Amniotic stem cell (primary cell): Measurements from ENCODE around the gene TSPAN4.

Experiments
- DNase-seq: peaks from one replicate; lab custom pipeline; 2025; lab: John Stamatoyannopoulos, UW

TSPAN4 gene

DNA sequence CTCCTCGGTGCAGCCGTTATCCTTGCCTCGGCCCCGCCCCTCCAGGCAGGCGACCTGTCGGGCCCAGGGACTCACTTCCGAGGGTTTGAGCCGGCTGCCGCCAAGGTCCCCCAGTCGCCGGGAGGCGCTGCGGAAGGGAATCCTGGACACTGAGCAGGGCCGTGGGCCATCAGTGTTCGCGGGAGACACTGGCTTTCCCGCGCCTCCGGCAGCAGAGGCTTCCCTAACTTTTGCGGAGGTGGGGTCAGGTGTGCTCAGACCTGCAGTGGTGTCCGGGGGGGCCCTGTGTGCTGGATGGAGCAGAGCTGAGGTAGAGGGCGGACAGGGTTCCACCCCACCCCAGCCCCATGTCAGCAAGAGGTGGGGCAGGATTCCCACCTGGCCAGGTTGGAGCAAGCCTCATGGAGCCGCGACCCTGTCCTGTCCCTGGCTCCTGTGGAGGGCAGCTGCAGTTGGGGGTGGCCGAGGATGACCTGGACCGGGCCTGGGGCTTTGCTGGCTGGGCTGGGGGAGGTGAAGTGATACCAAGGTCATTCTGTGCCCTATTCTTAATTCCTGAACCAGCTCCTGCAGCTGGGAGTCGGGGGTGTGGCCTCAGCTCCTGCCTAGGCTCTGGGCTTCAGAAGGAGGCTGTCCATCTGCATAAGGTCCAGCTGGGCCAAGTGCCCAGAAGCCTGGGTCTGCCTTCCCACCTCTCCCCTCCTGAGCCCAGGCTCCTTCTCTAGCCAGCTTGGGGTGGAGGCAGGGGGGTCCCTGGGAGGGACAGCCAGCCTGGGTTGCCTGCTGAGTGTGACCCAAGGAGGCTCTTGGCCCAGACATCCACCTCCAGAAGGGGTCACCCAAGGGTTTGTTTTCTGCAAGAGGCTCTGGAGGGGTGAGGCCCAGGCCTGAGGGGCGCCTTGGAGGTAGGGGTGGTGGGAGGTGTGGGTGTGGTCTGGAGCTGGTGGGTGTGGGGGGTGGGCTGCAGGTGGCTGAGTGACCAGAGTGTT, 8.4 kb downstream of the TSPAN4 start:
- DNase-seq: no peak

DNA sequence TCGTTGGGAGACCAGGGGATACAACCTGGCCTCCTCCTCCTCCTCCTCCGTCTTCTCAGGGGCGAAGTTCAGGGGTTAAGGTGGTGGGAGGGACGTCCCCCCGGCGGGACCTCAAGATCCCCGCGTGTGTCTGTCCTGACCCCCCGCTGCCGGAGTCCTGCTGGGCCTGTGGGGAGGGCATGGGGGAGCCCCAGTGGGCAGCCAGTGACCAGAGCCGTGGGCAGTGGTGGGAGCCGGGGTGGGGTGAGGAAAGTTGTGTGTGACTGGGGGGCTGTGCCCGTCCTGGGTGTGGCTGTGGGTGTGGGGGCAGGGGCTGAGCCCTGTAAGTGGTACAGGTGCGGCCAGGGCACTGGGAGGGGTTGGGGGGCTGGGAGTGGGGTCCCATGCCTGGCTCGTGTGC, 10.1 kb downstream of the TSPAN4 start:
- DNase-seq: no peak

DNA sequence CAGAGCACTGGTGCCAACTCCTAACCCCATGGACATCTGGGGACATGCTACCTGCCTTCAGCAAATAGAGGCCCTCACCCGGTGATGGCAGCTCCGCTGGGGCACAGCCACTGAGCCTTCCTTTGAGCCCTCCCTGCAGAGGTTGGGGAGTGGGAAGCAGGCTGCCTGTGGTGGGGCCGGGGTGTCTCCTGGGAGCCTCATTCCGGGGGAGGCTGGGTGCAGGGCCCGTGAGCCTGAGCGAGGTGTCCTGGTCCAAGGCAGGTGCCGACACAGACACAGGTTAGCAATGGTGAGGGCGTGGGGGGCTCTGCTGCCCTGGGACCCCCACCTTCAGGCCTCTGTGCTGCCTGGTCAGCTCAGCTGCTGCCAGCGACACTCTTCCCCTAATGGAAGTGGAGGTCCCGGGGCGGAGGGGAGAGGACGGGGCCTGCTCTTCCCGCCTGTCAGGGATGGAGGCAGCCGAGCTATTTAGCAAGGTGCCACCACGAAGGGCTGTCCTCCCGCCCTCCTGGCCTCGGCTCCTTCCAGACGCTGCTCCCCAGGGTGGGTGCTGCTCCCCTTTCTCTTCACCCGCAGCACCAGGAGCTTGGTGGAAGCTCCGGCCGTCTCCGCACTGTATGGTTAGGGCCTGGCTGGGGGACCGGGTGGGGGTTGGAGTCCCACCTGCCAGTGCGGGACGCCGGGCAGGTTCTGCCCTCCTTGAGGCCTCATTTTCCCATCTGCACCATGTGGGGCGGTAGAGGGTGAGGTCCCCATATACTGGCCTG, 11.2 kb downstream of the TSPAN4 start:
- no peak for DNase-seq

DNA sequence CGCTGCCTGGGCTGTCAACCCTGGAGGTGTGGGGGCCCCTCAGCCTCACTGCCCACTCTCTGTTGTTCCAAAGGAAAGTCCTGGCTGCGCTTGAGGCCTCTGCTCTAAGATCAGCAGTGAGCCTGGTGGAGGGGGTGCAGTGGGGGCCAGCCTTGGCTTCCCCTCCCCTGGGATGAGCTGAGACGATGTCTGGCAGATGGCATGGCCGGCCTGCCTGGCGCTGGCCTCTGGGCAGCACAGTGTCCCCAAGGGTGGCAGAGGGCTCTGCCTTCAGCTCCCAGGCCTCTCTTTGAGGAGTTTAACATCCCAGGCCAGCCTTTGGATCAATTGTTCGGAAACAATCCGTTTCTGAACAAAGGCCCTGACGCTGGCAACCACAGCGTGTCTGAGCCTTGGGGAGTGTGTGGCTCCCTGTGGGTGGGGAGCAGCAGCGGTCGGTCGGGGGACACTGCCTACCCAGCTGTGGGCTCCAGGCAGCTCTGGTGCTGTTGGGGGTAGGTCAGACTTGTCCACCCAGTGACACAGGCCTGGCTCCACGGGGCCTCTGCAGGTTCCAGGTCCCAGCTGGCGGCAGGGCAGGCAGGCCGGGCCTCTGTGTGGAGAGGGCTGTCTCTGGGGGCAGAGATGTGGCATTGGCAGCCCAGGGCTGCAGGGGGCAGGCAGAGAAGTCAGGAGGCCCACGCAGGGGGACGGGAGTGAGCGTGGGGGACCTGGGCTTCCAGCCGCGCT, 12.1 kb downstream of the TSPAN4 start:
- DNase-seq: no peak

DNA sequence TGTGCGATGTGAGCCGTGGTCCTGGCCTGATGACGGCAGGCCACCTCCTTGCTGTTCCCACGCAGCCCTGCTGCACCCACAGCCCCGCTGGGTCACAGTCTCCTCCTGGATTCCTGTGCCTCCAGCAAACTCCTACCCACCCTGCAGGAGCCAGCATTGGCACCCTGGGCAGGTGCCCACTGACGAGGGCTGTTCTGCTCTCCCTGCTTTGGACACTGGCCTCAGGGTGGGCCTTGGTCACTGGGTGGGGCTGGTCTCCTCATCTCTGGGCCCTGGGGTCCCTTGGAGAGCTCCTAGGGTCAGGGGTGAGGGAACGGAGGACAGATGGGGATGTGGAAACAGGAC, 12.7 kb downstream of the TSPAN4 start:
- DNase-seq: no peak

DNA sequence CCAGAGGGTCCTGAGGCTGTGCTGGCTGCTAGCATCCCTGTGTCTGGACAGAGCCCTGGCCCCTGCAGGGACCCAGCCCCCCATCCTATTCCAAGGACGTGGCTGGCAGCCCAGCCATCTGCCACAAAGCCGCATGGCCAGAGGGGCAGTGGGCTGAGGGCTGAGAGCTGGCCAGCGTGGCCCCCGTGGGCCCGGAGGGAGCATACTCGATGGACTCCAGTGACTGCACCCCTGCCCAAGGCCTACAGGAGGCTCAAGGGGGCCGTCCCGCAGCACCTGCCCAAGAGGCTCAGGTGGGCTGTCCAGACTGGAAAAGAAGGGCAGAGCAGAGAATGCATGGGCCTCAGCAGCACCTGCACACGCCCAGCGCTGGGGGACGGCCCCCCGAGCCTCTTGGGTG, 13.1 kb downstream of the TSPAN4 start:
- no peak for DNase-seq

DNA sequence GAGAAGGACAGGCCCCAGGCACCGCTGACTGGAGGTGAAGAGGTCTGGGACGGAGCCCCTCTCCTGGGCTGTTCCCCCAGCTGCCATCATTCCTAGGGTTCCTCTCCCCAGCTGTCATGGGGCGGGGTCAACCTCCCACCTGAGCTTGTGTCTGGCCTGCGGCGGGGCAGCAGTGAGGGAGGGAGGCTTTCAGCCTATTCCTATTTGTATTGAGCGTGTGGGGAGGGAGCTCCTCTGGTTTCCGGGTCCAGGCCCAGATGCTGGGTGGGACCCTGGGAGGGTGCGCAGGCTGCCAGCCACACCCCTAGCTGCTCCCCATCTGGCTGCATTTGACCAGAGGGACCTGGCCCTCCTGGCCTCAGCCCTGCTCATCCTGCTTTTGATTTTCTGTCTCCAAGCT, 13.7 kb downstream of the TSPAN4 start:
- no peak for DNase-seq

DNA sequence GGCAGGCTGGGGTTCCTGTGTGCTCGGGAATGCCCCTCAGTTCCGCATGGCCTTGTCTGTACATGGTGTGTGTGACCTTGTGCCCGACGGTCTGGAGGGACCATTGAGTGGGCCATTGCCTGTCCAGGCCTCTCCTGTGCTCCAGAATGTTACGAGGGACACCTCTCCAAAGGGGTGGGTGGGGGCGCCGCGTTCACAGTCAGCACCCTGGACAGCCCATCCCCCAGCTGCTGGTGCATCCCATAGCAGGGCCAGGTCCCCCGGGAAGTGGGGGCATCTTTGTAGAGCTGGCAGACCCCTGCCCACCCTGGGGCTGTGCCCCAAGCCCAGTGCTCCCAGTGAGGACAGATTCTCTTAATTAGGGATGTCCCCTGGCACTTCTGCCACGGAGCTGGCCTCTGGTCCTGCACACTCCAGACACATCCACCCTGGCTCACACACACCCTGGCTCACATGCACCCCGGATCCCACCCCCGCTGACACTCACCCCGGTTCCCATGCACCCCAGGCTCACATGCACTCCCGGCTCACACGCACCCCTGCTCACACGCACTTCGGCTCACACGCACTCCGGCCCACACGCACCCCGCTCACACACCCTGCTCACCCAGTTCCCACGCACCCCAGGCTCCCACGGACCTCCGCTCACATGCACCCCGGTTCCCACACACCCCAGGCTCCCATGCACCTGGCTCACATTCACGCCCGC, 15.6 kb downstream of the TSPAN4 start:
- DNase-seq: no peak

DNA sequence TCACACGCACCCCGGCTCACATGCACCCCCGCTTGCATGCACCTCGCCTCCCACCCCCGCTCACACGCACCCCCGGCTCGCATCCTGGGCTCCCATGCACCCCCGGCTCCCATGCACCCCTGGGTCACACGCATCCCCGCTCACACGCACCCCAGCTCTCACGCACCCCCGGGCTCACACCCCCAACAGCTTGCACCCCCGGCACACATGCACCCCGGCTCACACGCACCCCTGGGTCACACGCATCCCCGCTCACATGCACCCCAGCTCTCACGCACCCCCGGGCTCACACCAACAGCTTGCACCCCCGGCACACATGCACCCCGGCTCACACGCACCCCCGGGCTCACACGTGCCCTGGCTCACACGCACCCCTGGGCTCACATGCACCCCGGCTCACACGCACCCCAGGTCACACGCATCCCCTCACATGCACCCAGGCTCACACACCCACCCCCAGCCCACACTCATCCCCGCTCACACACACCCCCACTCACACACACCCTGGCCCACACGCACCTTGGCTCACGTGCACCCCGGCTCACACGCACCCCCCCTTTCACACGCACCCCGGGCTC, 16.2 kb downstream of the TSPAN4 start:
- DNase-seq: no peak

DNA sequence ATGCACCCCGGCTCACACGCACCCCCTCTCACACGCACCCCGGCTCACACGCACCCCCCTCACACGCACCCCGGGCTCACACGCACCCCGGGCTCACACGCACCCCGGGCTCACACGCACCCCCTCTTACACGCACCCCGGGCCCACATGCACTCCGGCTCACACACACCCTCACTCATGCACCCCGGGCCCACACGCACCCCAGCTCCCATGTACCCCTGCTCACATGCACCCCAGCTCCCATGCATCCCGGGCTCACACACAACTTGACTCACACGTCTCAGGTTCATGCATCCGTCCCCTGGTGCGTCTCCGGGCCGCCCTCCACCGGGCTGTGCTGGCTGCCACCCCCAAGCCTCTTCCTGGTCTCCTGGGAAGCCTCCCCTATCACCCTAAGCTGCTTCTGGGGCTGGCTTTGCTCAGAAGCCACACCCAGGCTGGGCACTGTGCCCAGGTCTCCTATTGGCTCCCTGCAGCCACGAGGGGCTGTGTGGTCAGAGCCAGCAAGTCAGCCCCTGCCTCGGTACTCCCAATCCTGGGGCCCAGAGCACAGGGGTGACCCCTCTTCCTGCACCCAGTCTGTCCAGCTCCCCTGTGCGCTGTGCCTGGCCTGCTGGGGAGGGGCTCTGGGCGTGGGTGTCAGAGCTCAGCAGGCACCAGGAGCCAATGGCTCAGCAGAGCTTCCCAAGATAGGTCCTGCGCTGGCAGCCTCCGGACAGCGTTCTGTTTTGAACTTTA, 16.9 kb downstream of the TSPAN4 start:
- DNase-seq: peak; percentile 23

DNA sequence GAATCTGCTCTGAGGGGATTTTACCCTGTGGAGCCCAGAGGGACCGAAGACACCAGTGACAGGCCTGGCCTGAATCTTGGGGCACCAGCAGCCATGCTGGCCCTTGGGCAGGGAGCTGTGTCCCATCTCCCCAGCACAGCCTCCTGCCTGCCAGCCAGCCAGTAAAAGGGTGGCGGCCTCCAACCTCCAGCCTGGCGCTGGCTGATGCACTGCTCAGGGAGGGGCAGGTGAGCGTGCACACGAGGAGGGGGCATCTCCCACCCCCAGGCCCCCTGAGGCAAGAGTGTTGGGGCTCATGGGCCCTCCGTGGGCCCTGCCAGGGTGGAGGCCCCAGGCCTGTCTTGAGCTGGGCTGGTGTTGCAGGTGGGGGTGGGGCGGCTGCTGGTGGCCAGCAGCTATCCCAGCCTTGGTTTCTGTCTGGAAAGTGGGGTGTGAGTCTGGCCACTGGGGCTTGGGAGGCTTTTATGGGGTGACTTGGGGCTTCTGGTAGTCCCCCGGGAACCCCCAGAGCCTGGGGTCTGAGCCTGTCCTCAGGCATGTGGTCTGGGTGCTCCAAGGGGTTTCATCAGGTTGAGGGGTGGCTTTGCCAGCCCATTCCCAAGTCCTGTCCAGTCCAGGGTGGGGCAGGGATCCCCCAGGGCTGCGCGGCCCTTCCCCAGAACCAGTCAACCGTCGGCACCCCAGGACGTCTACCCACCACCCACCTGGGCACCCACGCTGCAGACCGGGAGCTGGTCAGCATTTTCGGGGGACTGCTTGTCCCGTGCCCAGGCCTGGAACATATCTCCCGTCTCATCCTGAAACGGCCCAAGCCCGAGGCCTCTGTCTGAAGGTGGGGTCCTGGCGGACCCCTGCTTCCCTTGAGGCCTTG, 17.8 kb downstream of the TSPAN4 start:
- DNase-seq: no peak

DNA sequence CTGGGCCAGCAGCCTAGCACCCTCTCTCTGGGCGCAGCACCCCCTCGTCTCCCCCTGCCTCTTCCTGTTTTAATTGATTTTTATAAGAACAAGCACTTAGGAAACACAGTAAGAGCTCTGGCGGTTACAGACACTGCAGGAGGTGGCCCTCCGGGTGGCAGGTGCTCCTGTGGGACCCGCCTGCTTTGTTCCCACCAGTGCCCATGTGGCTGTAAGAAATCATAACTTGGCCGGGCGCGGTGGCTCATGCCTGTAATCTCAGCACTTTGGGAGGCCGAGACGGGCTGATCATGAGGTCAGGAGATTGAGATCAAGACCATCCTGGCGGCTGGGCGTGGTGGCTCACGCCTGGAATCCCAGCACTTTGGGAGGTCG, 18.4 kb downstream of the TSPAN4 start:
- no peak for DNase-seq

DNA sequence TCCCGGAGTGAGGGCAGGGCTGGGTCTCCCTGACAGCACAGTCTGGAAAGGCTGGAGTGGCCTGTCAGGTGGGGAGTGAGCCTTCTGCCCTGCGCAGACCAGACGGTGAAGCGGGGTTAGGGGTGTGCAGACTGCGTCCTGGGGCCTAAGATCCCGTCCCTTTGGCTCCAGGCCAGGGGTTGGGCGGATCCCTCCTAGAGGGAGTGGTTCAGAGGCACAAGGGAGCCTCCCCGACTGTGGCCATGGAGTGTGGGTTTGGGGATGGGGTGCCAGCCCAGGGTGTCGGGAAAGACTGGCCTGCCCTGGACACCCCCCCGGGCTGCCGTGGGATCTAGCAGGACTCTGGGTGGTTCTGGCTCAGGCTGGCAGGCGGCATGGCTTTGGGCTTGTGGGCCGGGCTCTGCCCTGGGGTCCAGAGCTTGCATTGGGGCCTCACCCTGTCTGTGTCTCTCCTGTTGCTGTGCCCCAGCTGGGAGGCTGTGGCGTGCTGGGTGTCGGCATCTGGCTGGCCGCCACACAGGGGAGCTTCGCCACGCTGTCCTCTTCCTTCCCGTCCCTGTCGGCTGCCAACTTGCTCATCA, 19.5 kb downstream of the TSPAN4 start:
- DNase-seq: no peak

DNA sequence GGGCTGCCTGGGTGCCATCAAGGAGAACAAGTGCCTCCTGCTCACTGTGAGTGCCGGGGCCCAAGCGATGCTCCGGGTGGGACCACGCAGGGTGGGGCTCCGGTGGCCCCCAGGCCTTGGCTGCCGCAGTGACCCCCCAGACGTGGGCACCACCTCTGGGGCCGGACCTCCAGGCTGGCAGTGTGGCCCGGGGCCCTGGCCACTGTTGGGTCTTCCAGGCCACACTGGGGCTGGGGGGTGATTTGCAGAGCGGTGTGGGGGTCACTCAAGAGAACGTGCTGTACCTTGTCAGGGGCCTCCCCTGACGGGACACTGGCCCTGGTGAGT, 20.0 kb downstream of the TSPAN4 start:
- DNase-seq: no peak

DNA sequence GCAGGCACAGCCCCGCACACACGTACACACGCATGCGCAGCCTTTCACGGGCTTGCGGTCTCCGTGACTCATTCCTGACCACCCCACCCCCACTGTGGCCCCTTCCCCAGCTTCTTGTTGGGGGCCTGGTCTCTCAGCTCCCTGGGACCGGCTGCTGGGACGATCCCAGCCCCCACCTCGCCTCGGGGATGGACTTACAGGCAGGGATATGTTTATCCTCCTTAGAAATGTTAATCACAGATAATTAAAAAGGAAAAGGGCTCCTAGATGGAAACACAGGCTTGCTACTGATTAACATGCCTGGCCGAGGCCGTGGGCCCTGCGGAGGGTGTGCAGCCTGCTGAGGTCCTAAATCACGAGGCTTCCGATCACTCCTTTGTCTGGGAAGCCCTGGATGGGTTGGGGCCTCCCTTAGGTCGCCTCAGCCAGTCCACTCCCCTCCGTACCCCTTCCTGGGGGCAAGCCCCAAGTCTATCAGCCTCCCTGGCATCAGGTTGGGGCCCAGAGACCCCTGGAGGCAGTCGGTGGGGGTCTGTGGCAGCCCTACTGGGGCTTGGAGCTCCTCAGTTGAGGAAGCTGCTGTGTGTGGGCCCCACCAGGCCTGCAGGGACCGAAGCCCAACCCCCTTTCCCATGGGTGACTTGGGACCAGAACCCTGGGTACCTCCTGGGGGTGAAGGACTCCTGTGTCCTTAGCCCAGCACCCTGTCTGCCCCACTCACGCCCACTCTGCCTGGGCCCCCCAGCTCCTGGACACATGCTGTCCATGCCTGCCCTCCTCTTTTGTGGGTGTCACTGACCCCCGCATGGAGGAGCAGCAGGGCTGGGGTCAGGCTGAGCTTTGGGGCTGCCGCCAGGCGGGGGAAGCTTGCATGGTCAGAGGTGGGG, 20.6 kb downstream of the TSPAN4 start:
- DNase-seq: no peak

DNA sequence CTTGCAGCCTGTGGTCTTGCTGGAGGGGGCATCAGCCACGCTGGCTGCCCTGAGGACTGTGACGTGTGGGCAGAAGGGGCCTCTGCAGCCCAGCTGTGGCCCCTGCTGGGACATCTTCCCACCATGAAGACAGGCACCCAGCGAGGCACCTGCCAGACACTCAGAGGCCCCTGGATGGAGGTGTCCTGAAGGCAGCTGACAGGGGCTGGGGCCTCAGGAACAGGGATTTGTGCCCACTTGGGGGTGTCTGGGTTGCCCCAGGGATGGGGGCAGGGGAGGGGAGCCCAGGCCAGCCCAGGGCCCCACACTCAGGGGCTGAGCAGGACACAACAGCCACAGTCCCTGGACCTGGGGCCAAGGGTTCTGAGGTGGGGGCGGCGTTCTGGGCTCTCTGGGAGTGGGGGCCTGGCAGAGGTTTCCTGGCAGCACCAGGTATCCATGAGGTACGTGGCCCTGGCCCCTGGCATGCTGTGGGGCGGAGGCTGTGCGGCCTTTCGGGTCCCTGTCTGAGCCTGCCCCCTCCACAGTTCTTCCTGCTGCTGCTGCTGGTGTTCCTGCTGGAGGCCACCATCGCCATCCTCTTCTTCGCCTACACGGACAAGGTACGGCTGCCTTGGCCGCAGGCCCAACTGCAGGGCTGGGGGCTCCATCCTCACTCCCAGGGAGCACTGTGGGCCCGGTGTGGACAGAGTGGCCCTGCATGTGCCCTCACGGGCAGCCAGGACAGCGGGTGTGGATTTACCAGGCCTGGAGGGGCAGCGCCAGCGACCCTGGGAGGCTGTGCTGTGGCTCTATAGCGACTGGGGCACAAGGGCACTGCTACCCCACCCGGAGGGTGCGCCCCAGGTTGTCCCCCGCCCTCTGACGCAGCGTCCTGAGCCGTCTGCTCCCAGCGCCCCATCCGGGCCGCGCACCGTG, 21.5 kb downstream of the TSPAN4 start:
- DNase-seq: no peak

DNA sequence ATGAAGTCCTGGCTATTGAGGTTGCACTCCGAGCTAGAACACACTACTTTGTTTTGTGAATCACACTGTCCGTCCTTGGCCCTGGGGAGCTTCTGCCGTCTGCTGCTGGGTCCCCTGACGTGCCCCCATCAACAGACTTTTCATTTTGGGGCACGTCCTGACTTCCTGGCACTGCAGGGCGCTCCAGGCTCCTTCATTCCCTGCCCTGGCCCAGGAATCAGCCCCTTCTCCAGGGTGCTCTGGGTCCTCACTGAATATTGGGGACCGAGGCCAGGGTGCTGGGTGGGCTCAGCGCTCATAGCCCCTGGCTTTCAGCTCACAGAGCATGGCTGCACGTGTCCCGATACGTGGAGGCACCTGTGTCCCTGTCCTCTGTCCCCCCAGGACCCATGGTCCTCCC, 22.2 kb downstream of the TSPAN4 start:
- no peak for DNase-seq
